K562 (cell line): Measurements from ENCODE around the gene WDCP. TPM values are rescaled to one million over a fixed set of nuclear protein-coding genes. Genes with fewer than 3 reads are reported as not detected.

Experiments used
- BCL6 ChIP-seq: fragments of 250-450 bp; sonication (Bioruptor Pico); IDR thresholded peaks from 2 replicates; pipeline ENCODE4 v1.4.0; 2020
- BRCA1 ChIP-seq, 2 experiments: fragments of 450-650 bp in 1 of 2; sonication (generic) in 1 of 2; formaldehyde crosslinking in 1 of 2; IDR thresholded peaks; 2 replicates each; pipeline versions ENCODE4 v1.5.0 to v1.6.1; 2017 to 2020; ENCODE audit warnings: mild to moderate bottlenecking in 1 of 2, missing genetic modification reagents in 1 of 2
- E2F6 ChIP-seq, 2 experiments: IDR thresholded peaks; 2 replicates each; pipeline ENCODE4 v1.6.1; 2011; ENCODE audit warnings: borderline replicate concordance in 1 of 2, control low read depth in 1 of 2, low read depth in 1 of 2, low read length in 1 of 2, mild to moderate bottlenecking in 1 of 2, mixed read lengths in 1 of 2, moderate library complexity in 1 of 2; ENCODE audit not compliant: insufficient read depth in 1 of 2, insufficient read length in 1 of 2, poor library complexity in 1 of 2, severe bottlenecking in 1 of 2; ENCODE audit errors: extremely low read depth in 1 of 2
- ELF1 ChIP-seq: fragments of 200-800 bp; sonication (Bioruptor generic); IDR thresholded peaks from 2 replicates; pipeline ENCODE4 v1.6.1; 2016; ENCODE audit warnings: missing genetic modification characterization, missing compliant biosample characterization
- NCOA4 ChIP-seq: fragments of 450-650 bp; IDR thresholded peaks from 2 replicates; pipeline ENCODE4 v1.6.1; 2018; ENCODE audit warnings: mild to moderate bottlenecking; ENCODE audit not compliant: partially characterized antibody
- NELFE ChIP-seq: IDR thresholded peaks from 2 replicates; pipeline ENCODE4 v1.6.1; 2011; ENCODE audit warnings: mild to moderate bottlenecking; ENCODE audit not compliant: insufficient read depth, insufficient read length
- NEUROD1 ChIP-seq: fragments of 150-350 bp; IDR thresholded peaks from 2 replicates; pipeline ENCODE4 v1.6.1; 2014; ENCODE audit warnings: borderline replicate concordance, low read length, low read depth; ENCODE audit not compliant: partially characterized antibody
- OTX1 ChIP-seq: fragments of 450-650 bp; formaldehyde crosslinking; IDR thresholded peaks from 2 replicates; pipeline ENCODE4 v1.4.0; 2022; ENCODE audit warnings: mild to moderate bottlenecking
- SAFB ChIP-seq: fragments of 200-400 bp; formaldehyde crosslinking; IDR thresholded peaks from 2 replicates; pipeline ENCODE4 v1.6.1; 2017; ENCODE audit warnings: low read depth, low read length, borderline replicate concordance
- SMAD2 ChIP-seq: fragments of 150-350 bp; IDR thresholded peaks from 2 replicates; pipeline ENCODE4 v1.6.1; 2014; ENCODE audit warnings: low read depth, mild to moderate bottlenecking, low read length
- TAF1 ChIP-seq: IDR thresholded peaks from 2 replicates; pipeline ENCODE4 v1.6.1; 2011; ENCODE audit warnings: mild to moderate bottlenecking, low read length, moderate library complexity; ENCODE audit not compliant: insufficient read depth, control insufficient read depth, severe bottlenecking; ENCODE audit errors: extremely low read depth
- THAP12 ChIP-seq: fragments of 250-450 bp; sonication (Bioruptor Pico); IDR thresholded peaks from 2 replicates; pipeline ENCODE4 v1.9.0; 2021; ENCODE audit warnings: mild to moderate bottlenecking, inconsistent platforms
- YBX1 ChIP-seq: fragments of 450-650 bp; IDR thresholded peaks from 2 replicates; pipeline ENCODE4 v1.7.1; 2016; ENCODE audit warnings: mild to moderate bottlenecking
- ZNF436 ChIP-seq: fragments of 250-450, 450-650 bp; sonication (Bioruptor Pico); formaldehyde crosslinking; IDR thresholded peaks from 2 replicates; pipeline ENCODE4 v1.7.0; 2020; ENCODE audit warnings: mild to moderate bottlenecking
- polyA plus RNA-seq, 8 experiments: library from polyadenylated mRNA; depleted of rRNA in 4 of 8; stranded (reverse) in 5 of 8; unstranded in 3 of 8; fragments of >200 nt; fragmentation: Nextera tagmentation in 2 of 8; fragmentation: Illumina TruSeq in 1 of 8; extraction: Ambion mirVana in 2 of 8; extraction: Trizol in 1 of 8; gene quantifications; 2 replicates each; pipeline versions ENCODE4 v1.2.1 to v1.2.3, GENCODE V29; 2011 to 2014; ENCODE audit warnings: inconsistent platforms in 1 of 8, missing spikeins in 1 of 8
- total RNA-seq, 7 experiments: library from RNA; depleted of rRNA in 6 of 7; stranded (reverse); fragments of >200 nt in 6 of 7; fragmentation: Illumina TruSeq in 2 of 7; extraction: Trizol in 2 of 7; gene quantifications; 2 replicates each; pipeline versions ENCODE4 v1.2.1 to v1.2.3, GENCODE V29; 2011 to 2021; ENCODE audit warnings: low replicate concordance in 1 of 7

WDCP gene
- total and polyA plus RNA-seq, 9 of the 15 experiments (the other 6 are each of a cell fraction or from before 2014, with no cell fraction given) = 10.1 to 41.4 (median 21.8) TPM

- TF ChIP-seq ZNF436 (CRISPR knock-in tag) (no peak), ELF1 (peak; percentile 37; the same call in 1 of the 2 replicates), E2F6 (IDR thresholded peaks at IDR 0.05; ENCODE audit: borderline replicate concordance in 1 of 2, extremely low read depth in 1 of 2, insufficient read depth in 1 of 2, insufficient read length in 1 of 2, low read depth in 1 of 2, low read length in 1 of 2, poor library complexity in 1 of 2, severe bottlenecking in 1 of 2) (no peak), YBX1 (no peak), BRCA1 (IDR thresholded peaks at IDR 0.05) (no peak), BRCA1 (CRISPR knock-in tag; IDR thresholded peaks at IDR 0.05) (no peak), TAF1 (peak; percentile 70), THAP12 (no peak), BCL6 (CRISPR knock-in tag) (0 out of 2 replicates have a peak, but pooled peaks have one; percentile 50), NCOA4 (peak; percentile 6), NEUROD1 (peak; percentile 95), SMAD2 (no peak), OTX1 (0 out of 2 replicates have a peak, but pooled peaks have one; percentile 50), SAFB (no peak), NELFE (no peak)
These were observed 35.7 kb downstream of the WDCP start (continued) for GRCh38 chr2:24011250-24012104.
